Bronchial epithelial cell (primary cell): ENCODE results near the gene MYO3B. TPM values are rescaled to one million over a fixed set of nuclear protein-coding genes. Genes with fewer than 3 reads are reported as not detected.

Source experiments
- DNase-seq: peaks from one replicate; pipeline ENCODE4 v3.0.0-alpha.2; 2010; ENCODE audit warnings: low read depth
- FAIRE-seq: peaks from 2 replicates; lab custom pipeline; 2011; peaks lifted over from hg19 to GRCh38; lab: Jason Lieb, UNC
- H3K27me3 ChIP-seq: 2 replicates; pipeline ENCODE4 v1.5.1; 2011; ENCODE audit warnings: low read length; ENCODE audit not compliant: control insufficient read depth, insufficient read depth
- H3K36me3 ChIP-seq: 2 replicates; pipeline ENCODE4 v1.5.1; 2011; ENCODE audit warnings: low read length; ENCODE audit not compliant: control insufficient read depth, insufficient read depth
- H3K4me3 ChIP-seq: 2 replicates; pipeline ENCODE4 v1.5.1; 2011; ENCODE audit warnings: mild to moderate bottlenecking, low read depth, low read length, control low read depth
- total RNA-seq: library from RNA; depleted of rRNA; stranded (reverse); fragments of >200 nt; gene quantifications from 2 replicates; pipeline ENCODE4 v1.2.1, GENCODE V29; 2014
- TF ChIP-seq, protein P1 (sequence below): IDR thresholded peaks from 2 replicates; pipeline ENCODE4 v1.5.1; 2011; ENCODE audit warnings: mild to moderate bottlenecking, moderate library complexity, low read length, control low read depth, inconsistent platforms; ENCODE audit not compliant: insufficient read depth, severe bottlenecking

Gene MYO3B
- total RNA-seq, 1 donor from 2014 or later, result under 0.01 TPM

DNA sequence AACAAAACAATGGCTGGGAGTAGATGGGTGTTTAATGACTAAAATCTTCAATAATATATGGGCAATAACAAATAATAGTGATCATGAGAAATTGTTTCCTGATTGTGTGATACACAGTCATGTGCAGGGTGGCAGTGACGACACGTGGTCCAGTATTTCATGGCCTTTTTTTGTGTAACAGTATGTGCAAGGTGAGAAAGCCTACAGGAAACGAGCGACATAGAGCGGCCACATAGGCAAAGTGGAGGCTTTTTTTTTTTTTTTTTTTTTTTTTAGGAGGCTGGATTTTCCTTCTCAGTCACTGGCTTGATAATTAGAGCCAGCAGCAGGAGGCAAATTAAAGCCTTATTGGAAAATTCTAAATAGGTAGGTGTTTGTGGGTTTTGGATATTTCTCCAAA lies 123.7 kb downstream of the MYO3B start:
- H3K27me3 ChIP-seq, result no peaks in the 10 kb centered on the region
- TF ChIP-seq, protein P1, sequence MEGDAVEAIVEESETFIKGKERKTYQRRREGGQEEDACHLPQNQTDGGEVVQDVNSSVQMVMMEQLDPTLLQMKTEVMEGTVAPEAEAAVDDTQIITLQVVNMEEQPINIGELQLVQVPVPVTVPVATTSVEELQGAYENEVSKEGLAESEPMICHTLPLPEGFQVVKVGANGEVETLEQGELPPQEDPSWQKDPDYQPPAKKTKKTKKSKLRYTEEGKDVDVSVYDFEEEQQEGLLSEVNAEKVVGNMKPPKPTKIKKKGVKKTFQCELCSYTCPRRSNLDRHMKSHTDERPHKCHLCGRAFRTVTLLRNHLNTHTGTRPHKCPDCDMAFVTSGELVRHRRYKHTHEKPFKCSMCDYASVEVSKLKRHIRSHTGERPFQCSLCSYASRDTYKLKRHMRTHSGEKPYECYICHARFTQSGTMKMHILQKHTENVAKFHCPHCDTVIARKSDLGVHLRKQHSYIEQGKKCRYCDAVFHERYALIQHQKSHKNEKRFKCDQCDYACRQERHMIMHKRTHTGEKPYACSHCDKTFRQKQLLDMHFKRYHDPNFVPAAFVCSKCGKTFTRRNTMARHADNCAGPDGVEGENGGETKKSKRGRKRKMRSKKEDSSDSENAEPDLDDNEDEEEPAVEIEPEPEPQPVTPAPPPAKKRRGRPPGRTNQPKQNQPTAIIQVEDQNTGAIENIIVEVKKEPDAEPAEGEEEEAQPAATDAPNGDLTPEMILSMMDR, result no peak
- FAIRE-seq (no peak), DNase-seq (no peak)
- no peak overlapping the region for H3K4me3 ChIP-seq
- no peaks in the 10 kb centered on the region for H3K36me3 ChIP-seq

DNA sequence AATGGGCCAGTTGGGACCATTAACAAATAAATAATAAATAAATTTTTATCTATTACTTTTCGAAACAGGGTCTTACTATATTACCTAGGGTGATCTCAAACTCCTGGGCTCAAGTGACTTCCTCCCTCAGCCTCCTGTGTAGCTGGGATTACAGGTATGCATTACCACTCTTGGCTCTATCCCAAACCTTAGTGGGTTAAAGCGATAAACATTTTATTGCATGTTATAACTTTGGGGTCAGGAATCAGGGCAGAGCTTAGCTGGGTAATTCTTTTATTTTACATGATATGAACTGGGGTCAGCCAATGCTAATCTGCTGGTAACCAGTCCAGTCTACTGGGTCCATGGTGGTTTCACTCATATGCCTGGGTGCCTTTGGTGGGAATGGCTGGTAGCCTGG lies 127.8 kb downstream of the MYO3B start:
- FAIRE-seq (no peak), DNase-seq (no peak)
- H3K4me3 ChIP-seq, result no peak overlapping the region
- no peaks in the 10 kb centered on the region for H3K27me3 ChIP-seq
- H3K36me3 ChIP-seq, result no peaks in the 10 kb centered on the region
- TF ChIP-seq, protein P1, result no peak

DNA sequence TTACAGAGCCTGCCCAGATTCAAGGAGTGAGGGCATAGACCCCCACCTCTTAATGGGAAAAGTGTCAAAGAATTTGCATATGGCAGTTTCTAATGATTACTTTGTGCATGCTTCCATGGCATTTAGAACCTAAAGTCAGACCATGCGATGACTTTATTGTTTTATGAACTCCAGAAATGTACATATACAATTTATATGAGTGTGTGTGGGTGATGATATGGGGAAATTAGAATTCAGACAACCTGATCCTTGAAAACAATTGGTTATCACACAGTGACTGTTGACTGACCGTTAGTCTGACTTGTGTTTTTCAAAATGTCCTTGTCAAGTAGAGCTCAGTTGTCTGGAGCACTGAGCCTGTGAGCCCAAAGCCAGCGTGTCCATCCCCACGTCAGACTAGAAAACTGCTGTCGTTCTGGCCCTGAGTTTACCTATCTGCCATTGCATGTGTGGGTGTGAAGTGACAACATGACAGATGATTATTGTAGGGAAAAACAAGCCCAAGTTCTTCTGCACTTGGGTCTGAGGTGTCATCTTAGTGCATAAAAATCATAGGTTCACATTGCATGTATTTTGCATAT lies 128.4 kb downstream of the MYO3B start:
- TF ChIP-seq, protein P1, result no peak
- DNase-seq, result no peak
- H3K4me3 ChIP-seq, result no peak overlapping the region

DNA sequence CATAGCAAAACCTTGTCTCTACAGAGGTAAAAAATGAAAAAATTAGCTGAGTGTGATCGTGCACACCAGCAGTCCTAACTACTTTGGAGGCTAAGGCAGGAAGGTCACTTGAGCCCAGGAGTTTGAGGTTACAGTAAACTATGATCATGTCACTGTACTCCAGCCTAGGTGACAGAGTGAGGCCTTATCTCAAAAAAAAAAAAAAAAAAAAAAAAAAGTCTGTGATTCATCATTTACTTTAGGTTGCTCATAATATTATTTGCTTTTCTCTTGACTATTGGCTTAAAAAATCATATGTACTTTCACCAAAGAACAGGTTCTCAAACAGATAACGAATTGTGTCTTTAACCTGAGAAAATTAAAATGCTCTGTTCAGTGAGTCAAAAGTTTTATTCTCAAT lies 129.1 kb downstream of the MYO3B start:
- peak; percentile 64 for DNase-seq
- Histone ChIP-seq H3K36me3 (no peaks in the 10 kb centered on the region), H3K27me3 (no peaks in the 10 kb centered on the region), H3K4me3 (no peak overlapping the region)
- FAIRE-seq, result no peak
- TF ChIP-seq, protein P1, result no peak

More for the DNA sequence above, 128.4 kb downstream of the MYO3B start:
- peak; percentile 93 for FAIRE-seq
- H3K27me3 ChIP-seq, result no peaks in the 10 kb centered on the region
- no peaks in the 10 kb centered on the region for H3K36me3 ChIP-seq

DNA sequence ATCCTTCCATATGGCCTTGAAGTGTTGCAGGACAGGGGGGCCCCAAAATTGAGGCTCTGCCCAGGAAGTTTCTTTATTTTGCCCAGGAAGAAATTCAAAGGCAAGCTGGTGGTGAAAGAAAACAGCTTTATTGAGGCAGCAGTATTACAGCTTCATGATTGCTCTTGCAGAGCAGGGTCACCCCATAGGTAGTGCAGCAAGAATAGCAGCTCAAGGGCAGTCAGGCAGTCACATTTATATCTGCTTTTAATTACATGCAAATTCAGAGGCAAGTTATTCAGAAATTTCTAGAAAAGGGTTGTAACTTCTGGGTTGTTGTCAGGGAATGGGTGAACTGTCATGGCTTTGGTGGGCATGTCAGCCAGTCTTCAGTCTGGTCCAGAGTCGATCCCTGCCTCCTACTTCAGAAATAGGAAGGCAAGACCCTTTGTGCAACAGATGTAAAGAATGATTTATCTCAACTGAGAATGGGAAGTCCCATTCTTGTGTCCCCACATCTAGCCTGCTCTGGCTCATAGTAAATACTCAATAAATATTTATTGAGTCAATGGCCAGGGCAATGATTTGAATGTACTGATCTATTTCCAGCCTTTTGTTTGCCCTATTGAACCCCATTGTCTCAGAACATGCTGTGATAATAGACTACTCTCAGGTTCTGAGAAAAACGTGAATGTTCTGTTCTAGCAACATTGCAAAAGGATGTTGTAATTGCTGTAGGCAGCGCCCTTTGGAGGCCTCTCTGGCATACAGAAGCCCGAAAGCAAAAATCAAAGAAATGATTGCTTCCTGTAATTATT lies 129.8 kb downstream of the MYO3B start:
- no peak for FAIRE-seq
- peak; percentile 43 for DNase-seq
- H3K27me3 ChIP-seq, result no peaks in the 10 kb centered on the region
- no peak overlapping the region for H3K4me3 ChIP-seq
- H3K36me3 ChIP-seq, result no peaks in the 10 kb centered on the region
- TF ChIP-seq, protein P1, result no peak
